ENCODE data around the gene PRR3. TPM values are rescaled to one million over a fixed set of nuclear protein-coding genes. Genes with fewer than 3 reads are reported as not detected.

Gene PRR3
- total and polyA plus RNA-seq, 2 of the 13 experiments (the other 11 are each of a cell fraction or from before 2014, with no cell fraction given), result 14.6 to 21.2 TPM

GRCh38 chr6:30530014-30530413 is 27.1 kb upstream of the PRR3 start (continued):
- TF ChIP-seq ZNF343 (CRISPR knock-in tag; IDR thresholded peaks at IDR 0.05) (no peak), ZNF816 (CRISPR knock-in tag; IDR thresholded peaks at IDR 0.05; ENCODE audit: borderline replicate concordance) (no peak), RORA (CRISPR knock-in tag; IDR thresholded peaks at IDR 0.05) (no peak), PAXIP1 (CRISPR knock-in tag; conservative IDR thresholded peaks at IDR 0.05) (peak; percentile 68), ZNF331 (CRISPR knock-in tag; IDR thresholded peaks at IDR 0.05) (no peak), ZNF501 (CRISPR knock-in tag; IDR thresholded peaks at IDR 0.05) (no peak), FIP1L1 (IDR thresholded peaks at IDR 0.05; ENCODE audit: borderline replicate concordance, insufficient read depth, low read depth, low read length) (no peak), HNF4A (CRISPR knock-in tag; IDR thresholded peaks at IDR 0.05) (peak; percentile 12; the same call in 1 of the 2 replicates), ZNF790 (CRISPR knock-in tag; IDR thresholded peaks at IDR 0.05; ENCODE audit: borderline replicate concordance) (no peak), MIER2 (CRISPR knock-in tag; IDR thresholded peaks at IDR 0.05) (no peak; the same call in 1 of the 2 replicates), NFYC (CRISPR knock-in tag; IDR thresholded peaks at IDR 0.05) (no peak), KAT2B (IDR thresholded peaks at IDR 0.05; ENCODE audit: borderline replicate concordance, low read depth, low read length) (no peak), ZNF382 (CRISPR knock-in tag; IDR thresholded peaks at IDR 0.05; ENCODE audit: borderline replicate concordance) (no peak), TFAP4 (IDR thresholded peaks at IDR 0.05; ENCODE audit: borderline replicate concordance, low read depth) (no peak), EP300 (IDR thresholded peaks at IDR 0.05; ENCODE audit: low read depth in 2 of 2, low read length in 2 of 2) (peak in 1 of 2 experiments; percentile 41; a peak in 1 of 4 replicates), EP300 (CRISPR knock-in tag; IDR thresholded peaks at IDR 0.05; ENCODE audit: borderline replicate concordance) (no peak), BORCS8-MEF2B (CRISPR knock-in tag; IDR thresholded peaks at IDR 0.05) (no peak), ZNF850 (CRISPR knock-in tag; conservative IDR thresholded peaks at IDR 0.05) (no peak), ATF5 (CRISPR knock-in tag; IDR thresholded peaks at IDR 0.05; ENCODE audit: low read depth) (no peak), TAF15 (IDR thresholded peaks at IDR 0.05; ENCODE audit: low read depth, low read length, poor library complexity, severe bottlenecking) (no peak), PLSCR1 (CRISPR knock-in tag; IDR thresholded peaks at IDR 0.05; ENCODE audit: borderline replicate concordance) (no peak), DR1 (CRISPR knock-in tag; IDR thresholded peaks at IDR 0.05) (no peak)
